ENCODE data around the gene PCCA. TPM values are rescaled to one million over a fixed set of nuclear protein-coding genes. Genes with fewer than 3 reads are reported as not detected.

PCCA gene
- polyA plus RNA-seq, 1 experiment = 22.6 TPM

GRCh38 chr13:100480676-100481075 is 391.8 kb downstream of the PCCA start:
- DNase-seq (ENCODE audit: low read depth, low spot score) = no peak
- CTCF ChIA-PET = no interaction called here
- POLR2A ChIA-PET = no interaction called here

GRCh38 chr13:100483139-100483538 is 394.2 kb downstream of the PCCA start:
- DNase-seq (ENCODE audit: low read depth, low spot score) = no peak
- Histone ChIP-seq H3K9me3 (ENCODE audit: control insufficient read depth, insufficient read depth, low read length) (no peaks in the 10 kb centered on the region; the same call in 1 of the 2 replicates), H3K4me3 (ENCODE audit: low read depth, low read length) (no peak overlapping the region), H3K27ac (ENCODE audit: low read depth, low read length) (no peak overlapping the region), H3K27me3 (ENCODE audit: control insufficient read depth, insufficient read depth, low read length) (no peaks in the 10 kb centered on the region)
- no peak for TF ChIP-seq CTCF (IDR thresholded peaks at IDR 0.05; ENCODE audit: low read depth, low read length)
- CTCF ChIA-PET = interaction anchor here (0.7 kb wide), 1 partner anchor 90 kb away, joined by 3 read pairs; no protein-coding TSS in a partner anchor
- POLR2A ChIA-PET = no interaction called here

More at GRCh38 chr13:100480676-100481075, 391.8 kb downstream of the PCCA start:
- H3K27ac ChIP-seq (ENCODE audit: low read depth, low read length) = no peak overlapping the region
- H3K27me3 ChIP-seq (ENCODE audit: control insufficient read depth, insufficient read depth, low read length) = no peaks in the 10 kb centered on the region
- H3K9me3 ChIP-seq (ENCODE audit: control insufficient read depth, insufficient read depth, low read length) = no peaks in the 10 kb centered on the region; the same call in 1 of the 2 replicates
- no peak overlapping the region for H3K4me3 ChIP-seq (ENCODE audit: low read depth, low read length)
- no peak for TF ChIP-seq CTCF (IDR thresholded peaks at IDR 0.05; ENCODE audit: low read depth, low read length)

GRCh38 chr13:100483841-100484381 is 395.0 kb downstream of the PCCA start:
- no peak for DNase-seq (ENCODE audit: low read depth, low spot score)
- H3K27me3 ChIP-seq (ENCODE audit: control insufficient read depth, insufficient read depth, low read length) = no peaks in the 10 kb centered on the region
- POLR2A ChIA-PET = no interaction called here
- no peak for TF ChIP-seq CTCF (IDR thresholded peaks at IDR 0.05; ENCODE audit: low read depth, low read length)
- CTCF ChIA-PET = no interaction called here
- no peak overlapping the region for H3K4me3 ChIP-seq (ENCODE audit: low read depth, low read length)
- no peak overlapping the region for H3K27ac ChIP-seq (ENCODE audit: low read depth, low read length)
- no peaks in the 10 kb centered on the region for H3K9me3 ChIP-seq (ENCODE audit: control insufficient read depth, insufficient read depth, low read length)

GRCh38 chr13:100484702-100485101 is 395.8 kb downstream of the PCCA start:
- no peaks in the 10 kb centered on the region for H3K9me3 ChIP-seq (ENCODE audit: control insufficient read depth, insufficient read depth, low read length)
- no peak for TF ChIP-seq CTCF (IDR thresholded peaks at IDR 0.05; ENCODE audit: low read depth, low read length)
- ChIA-PET POLR2A (no interaction called here), CTCF (no interaction called here)
- no peak for DNase-seq (ENCODE audit: low read depth, low spot score)
- H3K4me3 ChIP-seq (ENCODE audit: low read depth, low read length) = no peak overlapping the region
- no peak overlapping the region for H3K27ac ChIP-seq (ENCODE audit: low read depth, low read length)
- H3K27me3 ChIP-seq (ENCODE audit: control insufficient read depth, insufficient read depth, low read length) = no peaks in the 10 kb centered on the region

GRCh38 chr13:100485265-100485664 is 396.4 kb downstream of the PCCA start:
- ChIA-PET POLR2A (no interaction called here), CTCF (no interaction called here)
- no peak for TF ChIP-seq CTCF (IDR thresholded peaks at IDR 0.05; ENCODE audit: low read depth, low read length)
- no peaks in the 10 kb centered on the region for H3K9me3 ChIP-seq (ENCODE audit: control insufficient read depth, insufficient read depth, low read length)
- H3K4me3 ChIP-seq (ENCODE audit: low read depth, low read length) = no peak overlapping the region
- DNase-seq (ENCODE audit: low read depth, low spot score) = no peak
- no peaks in the 10 kb centered on the region for H3K27me3 ChIP-seq (ENCODE audit: control insufficient read depth, insufficient read depth, low read length)
- H3K27ac ChIP-seq (ENCODE audit: low read depth, low read length) = no peak overlapping the region

Data from AG04450 (cell line).